Measurements from ENCODE around the gene ING3. TPM values are rescaled to one million over a fixed set of nuclear protein-coding genes. Genes with fewer than 3 reads are reported as not detected.

The ING3 gene
- total and polyA plus RNA-seq, 9 of the 15 experiments (the other 6 are each of a cell fraction or from before 2014, with no cell fraction given): 22.8 to 233 (median 50.4) TPM

GRCh38 chr7:120993553-120994191 lies 43.1 kb downstream of the ING3 start (continued):
- TF ChIP-seq MNT (conservative IDR thresholded peaks at IDR 0.05) (peak in 1 of 2 experiments; percentile 30; a peak in 1 of 4 replicates), AFF1 (IDR thresholded peaks at IDR 0.05; ENCODE audit: low read depth in 1 of 2, partially characterized antibody in 2 of 2) (peak; percentile 76 to 78), GTF2A2 (tag; IDR thresholded peaks at IDR 0.05) (no peak), C11orf30 (IDR thresholded peaks at IDR 0.05; ENCODE audit: low read depth) (peak; percentile 85), ZNF830 (CRISPR knock-in tag; IDR thresholded peaks at IDR 0.05) (no peak), MBD2 (IDR thresholded peaks at IDR 0.05; ENCODE audit: borderline replicate concordance, low read depth) (no peak), CAMTA2 (CRISPR knock-in tag; conservative IDR thresholded peaks at IDR 0.05) (no peak), TFAM (CRISPR knock-in tag; conservative IDR thresholded peaks at IDR 0.05) (no peak), USF2 (CRISPR knock-in tag; IDR thresholded peaks at IDR 0.05) (no peak), ZNF121 (CRISPR knock-in tag; conservative IDR thresholded peaks at IDR 0.05) (no peak; the same call in 1 of the 2 replicates), U2AF2 (optimal IDR thresholded peaks at IDR 0.05; ENCODE audit: low read depth, low read length) (no peak), MAFG (tag; conservative IDR thresholded peaks at IDR 0.05) (peak; percentile 78), ELF2 (CRISPR knock-in tag; IDR thresholded peaks at IDR 0.05) (no peak), ZFX (CRISPR knock-in tag; IDR thresholded peaks at IDR 0.05) (no peak), FOXA3 (CRISPR knock-in tag; conservative IDR thresholded peaks at IDR 0.05 in 1 of 2, IDR thresholded peaks at IDR 0.05 in 1 of 2) (no peak), MEIS2 (IDR thresholded peaks at IDR 0.05; ENCODE audit: partially characterized antibody) (no peak), MCM5 (IDR thresholded peaks at IDR 0.05; ENCODE audit: low read depth) (no peak), CXXC5 (CRISPR knock-in tag; IDR thresholded peaks at IDR 0.05) (peak; percentile 38; the same call in 1 of the 2 replicates)
- TF ChIP-seq, protein P1, sequence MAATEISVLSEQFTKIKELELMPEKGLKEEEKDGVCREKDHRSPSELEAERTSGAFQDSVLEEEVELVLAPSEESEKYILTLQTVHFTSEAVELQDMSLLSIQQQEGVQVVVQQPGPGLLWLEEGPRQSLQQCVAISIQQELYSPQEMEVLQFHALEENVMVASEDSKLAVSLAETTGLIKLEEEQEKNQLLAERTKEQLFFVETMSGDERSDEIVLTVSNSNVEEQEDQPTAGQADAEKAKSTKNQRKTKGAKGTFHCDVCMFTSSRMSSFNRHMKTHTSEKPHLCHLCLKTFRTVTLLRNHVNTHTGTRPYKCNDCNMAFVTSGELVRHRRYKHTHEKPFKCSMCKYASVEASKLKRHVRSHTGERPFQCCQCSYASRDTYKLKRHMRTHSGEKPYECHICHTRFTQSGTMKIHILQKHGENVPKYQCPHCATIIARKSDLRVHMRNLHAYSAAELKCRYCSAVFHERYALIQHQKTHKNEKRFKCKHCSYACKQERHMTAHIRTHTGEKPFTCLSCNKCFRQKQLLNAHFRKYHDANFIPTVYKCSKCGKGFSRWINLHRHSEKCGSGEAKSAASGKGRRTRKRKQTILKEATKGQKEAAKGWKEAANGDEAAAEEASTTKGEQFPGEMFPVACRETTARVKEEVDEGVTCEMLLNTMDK (IDR thresholded peaks at IDR 0.05; ENCODE audit: borderline replicate concordance, insufficient read depth, low read depth, low read length, poor library complexity, severe bottlenecking): no peak
